Fibroblast of the aortic adventitia (primary cell): Measurements from ENCODE around the gene SP8. TPM values are rescaled to one million over a fixed set of nuclear protein-coding genes. Genes with fewer than 3 reads are reported as not detected.

Source experiments
- DNase-seq: peaks from one replicate; pipeline ENCODE4 v3.0.0-alpha.2; 2010; ENCODE audit warnings: low read depth
- H3K4me3 ChIP-seq: 2 replicates; pipeline ENCODE4 v1.5.1; 2011; ENCODE audit warnings: low read depth, mild to moderate bottlenecking, control low read depth, low read length, moderate library complexity
- total RNA-seq: library from RNA; depleted of rRNA; stranded (reverse); fragments of >200 nt; gene quantifications from 2 replicates; pipeline ENCODE4 v1.2.3, GENCODE V29; 2012; ENCODE audit warnings: low replicate concordance
- TF ChIP-seq, protein P1 (sequence below): IDR thresholded peaks from 2 replicates; pipeline ENCODE4 v1.5.1; 2011; ENCODE audit warnings: mild to moderate bottlenecking, low read length, control low read depth, inconsistent platforms; ENCODE audit not compliant: insufficient read depth

SP8 gene
- total RNA-seq, 1 donor = not detected

DNA sequence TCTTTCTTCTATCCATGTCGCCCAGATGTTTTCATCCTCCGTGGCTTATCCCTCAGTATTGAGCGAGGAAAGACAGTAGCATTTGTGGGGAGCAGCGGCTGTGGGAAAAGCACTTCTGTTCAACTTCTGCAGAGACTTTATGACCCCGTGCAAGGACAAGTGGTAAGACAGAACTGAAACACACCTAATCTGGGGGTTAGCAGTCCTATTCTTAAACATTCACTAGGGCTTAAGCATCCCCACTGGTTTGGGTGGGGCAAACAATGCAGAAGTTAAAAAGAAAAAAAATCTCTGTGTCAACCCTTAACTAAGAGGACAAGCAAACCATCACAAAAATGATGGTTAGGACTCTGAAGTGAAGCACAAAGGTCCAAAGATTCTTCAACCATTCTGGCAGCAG is 43.8 kb downstream of the SP8 start:
- TF ChIP-seq, protein P1, sequence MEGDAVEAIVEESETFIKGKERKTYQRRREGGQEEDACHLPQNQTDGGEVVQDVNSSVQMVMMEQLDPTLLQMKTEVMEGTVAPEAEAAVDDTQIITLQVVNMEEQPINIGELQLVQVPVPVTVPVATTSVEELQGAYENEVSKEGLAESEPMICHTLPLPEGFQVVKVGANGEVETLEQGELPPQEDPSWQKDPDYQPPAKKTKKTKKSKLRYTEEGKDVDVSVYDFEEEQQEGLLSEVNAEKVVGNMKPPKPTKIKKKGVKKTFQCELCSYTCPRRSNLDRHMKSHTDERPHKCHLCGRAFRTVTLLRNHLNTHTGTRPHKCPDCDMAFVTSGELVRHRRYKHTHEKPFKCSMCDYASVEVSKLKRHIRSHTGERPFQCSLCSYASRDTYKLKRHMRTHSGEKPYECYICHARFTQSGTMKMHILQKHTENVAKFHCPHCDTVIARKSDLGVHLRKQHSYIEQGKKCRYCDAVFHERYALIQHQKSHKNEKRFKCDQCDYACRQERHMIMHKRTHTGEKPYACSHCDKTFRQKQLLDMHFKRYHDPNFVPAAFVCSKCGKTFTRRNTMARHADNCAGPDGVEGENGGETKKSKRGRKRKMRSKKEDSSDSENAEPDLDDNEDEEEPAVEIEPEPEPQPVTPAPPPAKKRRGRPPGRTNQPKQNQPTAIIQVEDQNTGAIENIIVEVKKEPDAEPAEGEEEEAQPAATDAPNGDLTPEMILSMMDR = no peak
- DNase-seq = no peak
- H3K4me3 ChIP-seq = no peak overlapping the region

DNA sequence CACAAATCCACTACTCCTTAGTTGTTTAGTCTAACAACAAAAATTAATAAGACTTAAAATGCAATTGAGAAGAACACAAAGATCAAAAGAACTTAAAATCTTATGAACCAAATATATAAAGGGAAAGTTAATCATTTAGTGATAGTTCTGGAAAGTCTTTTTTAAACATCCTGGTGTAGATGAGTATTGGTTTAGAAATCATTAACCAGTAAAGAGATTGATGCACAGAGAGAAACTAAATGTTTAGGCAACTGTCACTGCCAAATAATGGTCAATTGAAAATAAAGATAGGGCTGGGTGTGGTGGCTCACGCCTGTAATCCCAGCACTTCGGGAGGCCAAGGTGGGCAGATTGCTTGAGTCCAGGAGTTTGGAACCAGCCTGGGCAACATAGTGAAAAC is 44.9 kb downstream of the SP8 start:
- TF ChIP-seq, protein P1 = no peak
- DNase-seq = no peak
- H3K4me3 ChIP-seq = no peak overlapping the region

DNA sequence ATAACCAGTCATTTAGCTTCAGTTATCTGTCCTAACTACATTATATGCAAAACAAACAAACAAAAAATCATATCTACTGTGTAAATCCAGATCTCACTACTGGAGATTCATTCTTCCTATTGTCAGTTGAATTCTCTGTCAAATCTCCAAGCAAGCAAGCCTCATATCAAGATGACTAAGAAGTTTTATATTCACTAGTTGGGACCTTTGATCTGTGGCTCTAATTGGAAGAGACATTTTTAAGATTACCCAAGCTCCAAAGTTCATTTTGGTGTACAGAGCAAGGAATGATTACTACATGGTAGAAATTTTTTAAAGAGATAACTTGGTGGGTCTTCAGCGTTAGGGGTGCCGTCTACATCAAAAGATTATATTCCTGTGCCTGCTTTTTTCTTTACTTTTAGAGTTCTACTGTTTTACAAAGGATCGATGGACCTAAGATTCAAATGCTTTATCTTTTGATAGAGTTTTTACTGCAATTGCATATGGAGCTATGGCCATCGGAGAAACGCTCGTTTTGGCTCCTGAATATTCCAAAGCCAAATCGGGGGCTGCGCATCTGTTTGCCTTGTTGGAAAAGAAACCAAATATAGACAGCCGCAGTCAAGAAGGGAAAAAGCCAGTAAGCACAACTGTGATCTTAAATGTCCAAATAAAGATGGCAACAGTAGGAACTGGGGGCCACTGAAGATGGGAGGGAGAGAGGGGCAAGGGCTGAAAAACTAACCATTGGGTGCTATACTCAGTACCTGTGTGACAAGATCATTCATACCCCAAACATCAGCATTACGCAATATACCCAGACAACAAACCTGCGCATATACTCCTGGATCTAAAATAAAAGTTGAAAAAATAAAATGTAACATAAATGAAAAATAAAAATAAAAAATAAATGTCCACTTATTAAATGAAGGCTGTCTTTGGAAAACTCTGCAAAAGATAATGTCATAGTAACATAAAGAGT is 47.9 kb downstream of the SP8 start:
- no peak for DNase-seq
- TF ChIP-seq, protein P1 = no peak
- H3K4me3 ChIP-seq = no peak overlapping the region

DNA sequence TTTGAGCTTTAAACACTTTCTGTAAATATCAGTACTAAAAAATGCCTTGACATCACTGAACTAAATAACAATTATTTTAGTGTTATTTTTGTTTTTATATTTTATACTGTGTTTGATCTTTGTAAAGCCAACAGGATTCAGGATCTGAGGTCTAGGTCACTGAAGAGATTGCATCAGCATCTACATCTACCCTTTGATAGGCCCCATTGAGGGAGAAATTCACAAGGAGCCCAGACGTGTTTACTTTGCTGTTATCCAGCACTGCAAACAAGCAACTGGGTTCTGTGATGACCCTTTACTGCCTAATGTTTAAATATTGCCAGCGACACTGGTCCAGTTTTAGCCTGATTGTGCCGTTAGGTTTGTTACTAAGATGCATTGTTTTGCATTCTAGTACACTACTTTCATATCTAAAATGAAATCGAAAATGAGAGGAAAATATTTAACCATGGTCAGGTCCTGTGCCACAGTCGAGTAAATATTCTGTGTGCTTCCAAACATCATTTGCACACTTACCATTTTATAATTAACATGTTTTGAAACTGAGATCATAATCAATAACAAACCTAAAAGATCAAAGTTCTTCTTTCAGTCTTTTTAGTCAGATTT is 48.7 kb downstream of the SP8 start:
- no peak overlapping the region for H3K4me3 ChIP-seq
- TF ChIP-seq, protein P1 = no peak
- no peak for DNase-seq

DNA sequence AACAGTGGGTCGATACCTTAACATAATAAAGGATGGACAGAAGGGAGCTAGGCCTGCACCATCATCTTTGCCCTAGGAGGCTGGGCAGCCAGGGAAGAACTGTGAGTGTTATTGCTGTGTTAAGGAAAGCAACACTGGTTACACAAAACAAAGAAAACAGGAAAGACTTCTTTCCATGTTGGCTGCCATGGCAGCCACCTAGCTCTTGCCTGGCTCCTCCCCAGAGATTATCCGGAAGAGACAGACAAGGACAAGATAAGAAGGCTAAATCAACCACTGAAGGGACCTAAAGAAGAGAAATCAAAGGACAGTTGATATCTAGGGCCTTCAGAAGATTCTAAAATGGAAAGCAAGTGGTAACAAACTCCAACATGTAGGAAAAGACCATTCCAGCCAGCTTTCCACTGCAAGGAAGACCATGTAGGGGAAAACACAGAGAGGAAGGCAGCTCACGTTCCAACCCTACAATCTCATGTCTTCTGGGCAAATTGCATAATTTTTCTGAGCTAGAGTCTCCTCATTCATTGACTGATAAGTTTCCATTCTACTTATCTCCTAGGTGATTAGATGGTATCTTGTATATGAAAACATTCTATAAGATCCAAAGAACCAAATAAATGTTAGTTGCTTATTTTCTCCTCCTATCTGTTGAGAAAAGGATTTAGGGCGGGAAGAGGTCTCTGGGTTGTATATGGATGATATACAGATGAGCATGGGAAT is 51.2 kb downstream of the SP8 start:
- no peak overlapping the region for H3K4me3 ChIP-seq
- TF ChIP-seq, protein P1 = no peak
- no peak for DNase-seq

Other genes starting within 250 kb of the SP8 start
- 1.9 TPM in 1 of 2 replicates, not detected in the other for gene ABCB5, start 171.2 kb downstream of the SP8 start, total RNA-seq